GM23338 (cell line): Measurements from ENCODE around the gene RPP40. TPM values are rescaled to one million over a fixed set of nuclear protein-coding genes. Genes with fewer than 3 reads are reported as not detected.

Source experiments
- ATAC-seq: fragments of 200-7000 bp; cut with Tn5 transposase; 3 replicates; pipeline ENCODE4 v1.9.1; 2020
- DNase-seq: peaks from one replicate; pipeline ENCODE4 v3.0.0-alpha.2; 2015; ENCODE audit warnings: low spot score
- H2AFZ ChIP-seq: fragments of 200-600 bp; sonication (generic); 2 replicates; pipeline ENCODE4 v1.8.0; 2016; ENCODE audit warnings: antibody characterized with exemption, mild to moderate bottlenecking, moderate library complexity
- H3F3A ChIP-seq: fragments of 200-600 bp; sonication (generic); replicated peaks from 2 replicates; pipeline ENCODE4 v1.8.0; 2017; ENCODE audit warnings: antibody characterized with exemption, mixed run types, low read depth
- H3K27ac ChIP-seq: fragments of 200-600 bp; sonication (generic); 2 replicates; pipeline ENCODE4 v1.6.1; 2016; ENCODE audit warnings: low read depth
- H3K27me3 ChIP-seq: fragments of 200-600 bp; sonication (generic); 2 replicates; pipeline ENCODE4 v1.8.0; 2016; ENCODE audit warnings: mild to moderate bottlenecking, mixed run types, moderate library complexity; ENCODE audit not compliant: insufficient read depth
- H3K36me3 ChIP-seq: fragments of 200-600 bp; sonication (generic); 2 replicates; pipeline ENCODE4 v1.8.0; 2016; ENCODE audit warnings: mild to moderate bottlenecking; ENCODE audit not compliant: insufficient read depth
- H3K4me1 ChIP-seq: fragments of 200-600 bp; sonication (generic); 2 replicates; pipeline ENCODE4 v1.8.0; 2016; ENCODE audit warnings: mild to moderate bottlenecking, moderate library complexity; ENCODE audit not compliant: insufficient read depth
- H3K4me2 ChIP-seq: fragments of 200-600 bp; sonication (generic); 2 replicates; pipeline ENCODE4 v1.7.1; 2017; ENCODE audit warnings: mixed run types
- H3K4me3 ChIP-seq: fragments of 200-600 bp; sonication (generic); 2 replicates; pipeline ENCODE4 v1.6.1; 2016; ENCODE audit warnings: mixed run types
- H3K79me2 ChIP-seq: fragments of 200-600 bp; sonication (generic); replicated peaks from 2 replicates; pipeline ENCODE4 v1.8.0; 2017; ENCODE audit warnings: mild to moderate bottlenecking; ENCODE audit not compliant: insufficient read depth
- H3K9me2 ChIP-seq: fragments of 200-600 bp; sonication (generic); 2 replicates; pipeline ENCODE4 v1.8.0; 2017; ENCODE audit not compliant: insufficient read depth
- H4K20me1 ChIP-seq: fragments of 200-600 bp; sonication (generic); replicated peaks from 2 replicates; pipeline ENCODE4 v1.8.0; 2017; ENCODE audit warnings: mild to moderate bottlenecking; ENCODE audit not compliant: insufficient read depth
- H3K27ac Mint-ChIP-seq: 2 replicates; pipeline ENCODE4 v1.8.0; 2020; ENCODE audit warnings: inconsistent platforms, mild to moderate bottlenecking, moderate library complexity, mixed read lengths
- H3K27me3 Mint-ChIP-seq: 3 replicates; pipeline ENCODE4 v1.8.0; 2022; ENCODE audit warnings: low read depth, mild to moderate bottlenecking, moderate library complexity, mixed read lengths, inconsistent platforms; ENCODE audit not compliant: insufficient read depth, poor library complexity
- H3K36me3 Mint-ChIP-seq: 3 replicates; pipeline ENCODE4 v1.8.0; 2021; ENCODE audit warnings: low read depth, mild to moderate bottlenecking, inconsistent platforms, moderate library complexity, mixed read lengths
- H3K4me1 Mint-ChIP-seq: 3 replicates; pipeline ENCODE4 v1.8.0; 2020; ENCODE audit warnings: mild to moderate bottlenecking, inconsistent platforms, mixed read lengths
- H3K4me3 Mint-ChIP-seq: 3 replicates; pipeline ENCODE4 v1.8.0; 2021; ENCODE audit warnings: moderate library complexity, mild to moderate bottlenecking, inconsistent platforms, mixed read lengths
- H3K9me3 Mint-ChIP-seq: 3 replicates; pipeline ENCODE4 v1.8.0; 2020; ENCODE audit warnings: moderate library complexity, mild to moderate bottlenecking, inconsistent platforms, mixed read lengths
- CREB1 ChIP-seq: fragments of 250-450 bp; sonication (Bioruptor Pico); IDR thresholded peaks from 2 replicates; pipeline ENCODE4 v1.5.0; 2020; ENCODE audit warnings: low read depth, mild to moderate bottlenecking, moderate library complexity
- EZH2phosphoT487 ChIP-seq: fragments of 200-600 bp; sonication (generic); IDR thresholded peaks from one replicate; pipeline ENCODE4 v1.8.1; 2018; ENCODE audit warnings: antibody characterized with exemption; ENCODE audit not compliant: unreplicated experiment
- JUNB ChIP-seq: IDR thresholded peaks from one replicate; pipeline ENCODE4 v1.6.1; 2016; ENCODE audit warnings: antibody characterized with exemption; ENCODE audit not compliant: unreplicated experiment
- NANOG ChIP-seq: IDR thresholded peaks from 2 replicates; pipeline ENCODE4 v1.6.1; 2016; ENCODE audit warnings: antibody characterized with exemption, borderline replicate concordance
- POLR2AphosphoS5 ChIP-seq: IDR thresholded peaks from 2 replicates; pipeline ENCODE4 v1.6.1; 2016; ENCODE audit warnings: antibody characterized with exemption, low read depth
- polyA plus RNA-seq: library from polyadenylated mRNA; unstranded; fragments of >200 nt; fragmentation: Nextera tagmentation; extraction: Ambion mirVana; gene quantifications from 2 replicates; pipeline ENCODE4 v1.2.1, GENCODE V29; 2016
- total RNA-seq: library from RNA; depleted of rRNA; stranded (reverse); fragments of >200 nt; shearing (Covaris generic); gene quantifications from 2 replicates; pipeline ENCODE4 v1.2.3, GENCODE V29; 2014
- TF ChIP-seq, protein P1 (sequence below): fragments of 250-450 bp; sonication (Bioruptor Pico); IDR thresholded peaks from 2 replicates; pipeline ENCODE4 v1.5.0; 2020; ENCODE audit warnings: mild to moderate bottlenecking, moderate library complexity
- TF ChIP-seq, protein P2 (sequence below): IDR thresholded peaks from one replicate; pipeline ENCODE4 v1.6.1; 2018; ENCODE audit warnings: antibody characterized with exemption; ENCODE audit not compliant: unreplicated experiment

Gene RPP40
- total and polyA plus RNA-seq, 2 experiments from 2014 or later = 39.3 to 40.4 TPM

DNA sequence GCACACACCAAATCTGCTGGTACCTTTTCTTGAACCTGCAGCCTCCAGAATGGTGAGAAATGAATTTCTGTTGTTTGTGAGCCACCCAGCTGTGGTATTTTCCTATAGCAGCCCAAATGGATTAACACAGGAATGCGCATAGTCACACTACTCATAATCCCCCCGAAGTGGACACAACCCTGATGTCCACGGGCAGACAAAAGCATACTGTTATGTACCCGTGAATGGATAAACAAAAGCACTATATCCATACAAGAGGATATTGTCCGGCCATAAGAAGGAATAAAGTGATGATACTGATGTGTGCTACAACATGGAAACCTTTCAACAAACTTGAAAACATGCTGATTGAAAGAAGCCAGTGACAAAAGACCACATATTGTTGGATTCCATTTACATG, 25.1 kb upstream of the RPP40 start (continued):
- TF ChIP-seq, protein P1, sequence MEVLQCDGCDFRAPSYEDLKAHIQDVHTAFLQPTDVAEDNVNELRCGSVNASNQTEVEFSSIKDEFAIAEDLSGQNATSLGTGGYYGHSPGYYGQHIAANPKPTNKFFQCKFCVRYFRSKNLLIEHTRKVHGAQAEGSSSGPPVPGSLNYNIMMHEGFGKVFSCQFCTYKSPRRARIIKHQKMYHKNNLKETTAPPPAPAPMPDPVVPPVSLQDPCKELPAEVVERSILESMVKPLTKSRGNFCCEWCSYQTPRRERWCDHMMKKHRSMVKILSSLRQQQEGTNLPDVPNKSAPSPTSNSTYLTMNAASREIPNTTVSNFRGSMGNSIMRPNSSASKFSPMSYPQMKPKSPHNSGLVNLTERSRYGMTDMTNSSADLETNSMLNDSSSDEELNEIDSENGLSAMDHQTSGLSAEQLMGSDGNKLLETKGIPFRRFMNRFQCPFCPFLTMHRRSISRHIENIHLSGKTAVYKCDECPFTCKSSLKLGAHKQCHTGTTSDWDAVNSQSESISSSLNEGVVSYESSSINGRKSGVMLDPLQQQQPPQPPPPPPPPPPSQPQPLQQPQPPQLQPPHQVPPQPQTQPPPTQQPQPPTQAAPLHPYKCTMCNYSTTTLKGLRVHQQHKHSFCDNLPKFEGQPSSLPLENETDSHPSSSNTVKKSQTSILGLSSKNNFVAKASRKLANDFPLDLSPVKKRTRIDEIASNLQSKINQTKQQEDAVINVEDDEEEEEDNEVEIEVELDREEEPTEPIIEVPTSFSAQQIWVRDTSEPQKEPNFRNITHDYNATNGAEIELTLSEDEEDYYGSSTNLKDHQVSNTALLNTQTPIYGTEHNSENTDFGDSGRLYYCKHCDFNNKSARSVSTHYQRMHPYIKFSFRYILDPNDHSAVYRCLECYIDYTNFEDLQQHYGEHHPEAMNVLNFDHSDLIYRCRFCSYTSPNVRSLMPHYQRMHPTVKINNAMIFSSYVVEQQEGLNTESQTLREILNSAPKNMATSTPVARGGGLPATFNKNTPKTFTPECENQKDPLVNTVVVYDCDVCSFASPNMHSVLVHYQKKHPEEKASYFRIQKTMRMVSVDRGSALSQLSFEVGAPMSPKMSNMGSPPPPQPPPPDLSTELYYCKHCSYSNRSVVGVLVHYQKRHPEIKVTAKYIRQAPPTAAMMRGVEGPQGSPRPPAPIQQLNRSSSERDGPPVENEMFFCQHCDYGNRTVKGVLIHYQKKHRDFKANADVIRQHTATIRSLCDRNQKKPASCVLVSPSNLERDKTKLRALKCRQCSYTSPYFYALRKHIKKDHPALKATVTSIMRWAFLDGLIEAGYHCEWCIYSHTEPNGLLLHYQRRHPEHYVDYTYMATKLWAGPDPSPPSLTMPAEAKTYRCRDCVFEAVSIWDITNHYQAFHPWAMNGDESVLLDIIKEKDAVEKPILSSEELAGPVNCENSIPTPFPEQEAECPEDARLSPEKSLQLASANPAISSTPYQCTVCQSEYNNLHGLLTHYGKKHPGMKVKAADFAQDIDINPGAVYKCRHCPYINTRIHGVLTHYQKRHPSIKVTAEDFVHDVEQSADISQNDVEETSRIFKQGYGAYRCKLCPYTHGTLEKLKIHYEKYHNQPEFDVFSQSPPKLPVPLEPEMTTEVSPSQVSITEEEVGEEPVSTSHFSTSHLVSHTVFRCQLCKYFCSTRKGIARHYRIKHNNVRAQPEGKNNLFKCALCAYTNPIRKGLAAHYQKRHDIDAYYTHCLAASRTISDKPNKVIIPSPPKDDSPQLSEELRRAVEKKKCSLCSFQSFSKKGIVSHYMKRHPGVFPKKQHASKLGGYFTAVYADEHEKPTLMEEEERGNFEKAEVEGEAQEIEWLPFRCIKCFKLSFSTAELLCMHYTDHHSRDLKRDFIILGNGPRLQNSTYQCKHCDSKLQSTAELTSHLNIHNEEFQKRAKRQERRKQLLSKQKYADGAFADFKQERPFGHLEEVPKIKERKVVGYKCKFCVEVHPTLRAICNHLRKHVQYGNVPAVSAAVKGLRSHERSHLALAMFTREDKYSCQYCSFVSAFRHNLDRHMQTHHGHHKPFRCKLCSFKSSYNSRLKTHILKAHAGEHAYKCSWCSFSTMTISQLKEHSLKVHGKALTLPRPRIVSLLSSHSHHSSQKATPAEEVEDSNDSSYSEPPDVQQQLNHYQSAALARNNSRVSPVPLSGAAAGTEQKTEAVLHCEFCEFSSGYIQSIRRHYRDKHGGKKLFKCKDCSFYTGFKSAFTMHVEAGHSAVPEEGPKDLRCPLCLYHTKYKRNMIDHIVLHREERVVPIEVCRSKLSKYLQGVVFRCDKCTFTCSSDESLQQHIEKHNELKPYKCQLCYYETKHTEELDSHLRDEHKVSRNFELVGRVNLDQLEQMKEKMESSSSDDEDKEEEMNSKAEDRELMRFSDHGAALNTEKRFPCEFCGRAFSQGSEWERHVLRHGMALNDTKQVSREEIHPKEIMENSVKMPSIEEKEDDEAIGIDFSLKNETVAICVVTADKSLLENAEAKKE = no peak
- no peak for TF ChIP-seq EZH2phosphoT487
- TF ChIP-seq POLR2AphosphoS5 = no peak

DNA sequence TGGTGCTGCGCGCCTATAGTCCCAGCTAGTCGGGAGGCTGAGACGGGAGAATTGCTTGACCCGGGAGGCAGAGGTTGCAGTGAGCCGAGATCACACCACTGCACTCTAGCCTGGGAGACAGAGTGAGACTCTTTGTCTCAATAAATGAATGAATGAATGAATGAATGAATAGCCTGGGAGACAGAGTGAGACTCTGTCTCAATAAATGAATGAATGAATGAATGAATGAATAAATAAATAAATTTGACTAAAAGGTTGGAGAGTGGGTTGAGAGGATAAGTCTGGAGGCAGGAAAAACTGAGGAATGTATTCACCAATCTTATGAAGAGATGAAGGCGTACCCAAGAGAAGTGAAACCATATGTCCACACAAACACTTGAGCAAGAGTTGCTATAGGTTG, 24.5 kb upstream of the RPP40 start:
- no peak overlapping the region for H3K4me2 ChIP-seq
- no peaks in the 10 kb centered on the region for H3K79me2 ChIP-seq
- ATAC-seq = no peak
- H3F3A ChIP-seq = no peaks in the 10 kb centered on the region
- peaks cover 15% of the 10 kb centered on the region for H3K27me3 Mint-ChIP-seq
- H4K20me1 ChIP-seq = no peaks in the 10 kb centered on the region
- H3K27ac ChIP-seq = no peak overlapping the region
- H3K4me1 Mint-ChIP-seq = peaks cover 16% of the 10 kb centered on the region
- DNase-seq = no peak
- H3K9me2 ChIP-seq = no peaks in the 10 kb centered on the region
- no peak overlapping the region for H3K4me3 ChIP-seq
- no peaks in the 10 kb centered on the region for H3K36me3 ChIP-seq
- H2AFZ ChIP-seq = no peak overlapping the region
- H3K9me3 Mint-ChIP-seq = no peaks in the 10 kb centered on the region
- H3K36me3 Mint-ChIP-seq = no peaks in the 10 kb centered on the region
- peaks cover 11% of the 10 kb centered on the region; the same call in 1 of the 2 replicates for H3K4me1 ChIP-seq
- H3K27ac Mint-ChIP-seq = no peak overlapping the region
- no peak overlapping the region for H3K4me3 Mint-ChIP-seq
- no peaks in the 10 kb centered on the region; the same call in 1 of the 2 replicates for H3K27me3 ChIP-seq
- TF ChIP-seq, protein P1 = no peak
- TF ChIP-seq CREB1 (CRISPR knock-in tag) = no peak
- TF ChIP-seq NANOG = no peak
- no peak for TF ChIP-seq EZH2phosphoT487
- TF ChIP-seq JUNB = no peak
- TF ChIP-seq, protein P2, sequence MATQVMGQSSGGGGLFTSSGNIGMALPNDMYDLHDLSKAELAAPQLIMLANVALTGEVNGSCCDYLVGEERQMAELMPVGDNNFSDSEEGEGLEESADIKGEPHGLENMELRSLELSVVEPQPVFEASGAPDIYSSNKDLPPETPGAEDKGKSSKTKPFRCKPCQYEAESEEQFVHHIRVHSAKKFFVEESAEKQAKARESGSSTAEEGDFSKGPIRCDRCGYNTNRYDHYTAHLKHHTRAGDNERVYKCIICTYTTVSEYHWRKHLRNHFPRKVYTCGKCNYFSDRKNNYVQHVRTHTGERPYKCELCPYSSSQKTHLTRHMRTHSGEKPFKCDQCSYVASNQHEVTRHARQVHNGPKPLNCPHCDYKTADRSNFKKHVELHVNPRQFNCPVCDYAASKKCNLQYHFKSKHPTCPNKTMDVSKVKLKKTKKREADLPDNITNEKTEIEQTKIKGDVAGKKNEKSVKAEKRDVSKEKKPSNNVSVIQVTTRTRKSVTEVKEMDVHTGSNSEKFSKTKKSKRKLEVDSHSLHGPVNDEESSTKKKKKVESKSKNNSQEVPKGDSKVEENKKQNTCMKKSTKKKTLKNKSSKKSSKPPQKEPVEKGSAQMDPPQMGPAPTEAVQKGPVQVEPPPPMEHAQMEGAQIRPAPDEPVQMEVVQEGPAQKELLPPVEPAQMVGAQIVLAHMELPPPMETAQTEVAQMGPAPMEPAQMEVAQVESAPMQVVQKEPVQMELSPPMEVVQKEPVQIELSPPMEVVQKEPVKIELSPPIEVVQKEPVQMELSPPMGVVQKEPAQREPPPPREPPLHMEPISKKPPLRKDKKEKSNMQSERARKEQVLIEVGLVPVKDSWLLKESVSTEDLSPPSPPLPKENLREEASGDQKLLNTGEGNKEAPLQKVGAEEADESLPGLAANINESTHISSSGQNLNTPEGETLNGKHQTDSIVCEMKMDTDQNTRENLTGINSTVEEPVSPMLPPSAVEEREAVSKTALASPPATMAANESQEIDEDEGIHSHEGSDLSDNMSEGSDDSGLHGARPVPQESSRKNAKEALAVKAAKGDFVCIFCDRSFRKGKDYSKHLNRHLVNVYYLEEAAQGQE = no peak
